Dendritic cell treated with granulocyte-macrophage colony-stimulating factor and Interleukin-4, amounts not matched to agents 40 ng/mL and 50 ng/mL, for 4 days (primary cell): ENCODE measurements around the gene SUGCT.

Experiments used
- H3K27ac Mint-ChIP-seq: one replicate; pipeline ENCODE4 v1.8.0; 2022; ENCODE audit warnings: mild to moderate bottlenecking, mixed read lengths
- H3K27me3 Mint-ChIP-seq: one replicate; pipeline ENCODE4 v1.8.0; 2022; ENCODE audit warnings: mild to moderate bottlenecking, mixed read lengths
- H3K36me3 Mint-ChIP-seq: one replicate; pipeline ENCODE4 v1.8.0; 2022; ENCODE audit warnings: low read depth, mixed read lengths
- H3K4me1 Mint-ChIP-seq: one replicate; pipeline ENCODE4 v1.8.0; 2022; ENCODE audit warnings: low read depth, mixed read lengths
- H3K4me3 Mint-ChIP-seq: one replicate; pipeline ENCODE4 v1.8.0; 2022; ENCODE audit warnings: mild to moderate bottlenecking, moderate library complexity, mixed read lengths
- H3K9me3 Mint-ChIP-seq: one replicate; pipeline ENCODE4 v1.8.0; 2022; ENCODE audit warnings: mixed read lengths
- intact Hi-C: fragments of 100-400 bp; cut with micrococcal nuclease; formaldehyde crosslinking; loops from one replicate; pipeline ENCODE4 v1.15.0; 2022

Gene SUGCT

DNA sequence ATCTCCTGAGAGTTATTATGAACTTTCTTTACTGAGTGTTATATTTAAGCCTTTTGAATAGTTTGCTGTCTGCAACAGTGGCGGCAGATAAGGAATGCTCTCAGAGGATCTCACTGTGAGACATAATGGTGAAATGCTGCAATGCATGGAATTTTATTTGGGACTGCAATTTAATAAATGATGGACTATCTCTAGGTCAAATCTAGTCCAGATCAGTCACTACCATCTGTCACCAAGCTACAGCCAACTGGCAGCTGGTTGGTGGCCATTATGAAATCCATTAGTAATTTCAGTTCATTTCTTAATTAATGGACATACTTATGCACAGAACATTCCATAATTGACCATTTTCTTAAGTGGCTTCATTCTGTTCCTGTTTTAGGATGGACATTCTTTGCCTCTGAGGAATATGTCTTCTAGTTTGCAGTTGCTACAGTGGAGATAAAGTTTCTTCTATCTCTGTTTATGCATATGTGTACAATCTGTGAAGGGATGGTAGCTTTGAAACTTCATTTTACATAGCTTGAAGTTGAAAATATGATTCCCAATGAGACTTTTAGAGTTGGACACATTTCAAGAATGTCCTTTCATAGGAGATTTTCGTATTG, 586.6 kb downstream of the SUGCT start:
- Mint-ChIP-seq H3K27ac (no peak overlapping the region), H3K9me3 (no peaks in the 10 kb centered on the region), H3K4me1 (no peaks in the 10 kb centered on the region), H3K36me3 (no peaks in the 10 kb centered on the region), H3K27me3 (no peaks in the 10 kb centered on the region), H3K4me3 (no peak overlapping the region)
- intact Hi-C loops, result no loop called here

DNA sequence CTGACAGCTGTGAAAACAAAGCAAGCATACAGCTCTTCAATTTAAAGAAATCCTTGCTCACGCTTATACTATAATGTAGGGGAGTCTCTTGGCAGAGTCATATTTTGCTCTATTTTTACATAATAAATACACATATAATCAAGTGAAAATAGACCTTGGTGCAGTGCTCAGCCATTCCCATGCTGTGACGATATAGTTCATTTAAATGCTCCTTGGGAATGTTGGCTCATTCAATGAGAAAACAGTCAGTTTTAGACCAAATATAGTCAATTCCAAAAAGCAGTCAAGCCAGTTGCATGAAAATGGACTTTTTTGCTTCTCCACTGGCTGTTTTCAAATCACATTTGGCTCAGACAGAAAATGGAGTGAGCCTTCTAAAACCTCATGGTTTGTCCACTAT, 587.4 kb downstream of the SUGCT start:
- intact Hi-C loops, result no loop called here
- Mint-ChIP-seq H3K27ac (no peak overlapping the region), H3K4me3 (no peak overlapping the region), H3K9me3 (no peaks in the 10 kb centered on the region), H3K4me1 (no peaks in the 10 kb centered on the region), H3K27me3 (no peaks in the 10 kb centered on the region), H3K36me3 (no peaks in the 10 kb centered on the region)

DNA sequence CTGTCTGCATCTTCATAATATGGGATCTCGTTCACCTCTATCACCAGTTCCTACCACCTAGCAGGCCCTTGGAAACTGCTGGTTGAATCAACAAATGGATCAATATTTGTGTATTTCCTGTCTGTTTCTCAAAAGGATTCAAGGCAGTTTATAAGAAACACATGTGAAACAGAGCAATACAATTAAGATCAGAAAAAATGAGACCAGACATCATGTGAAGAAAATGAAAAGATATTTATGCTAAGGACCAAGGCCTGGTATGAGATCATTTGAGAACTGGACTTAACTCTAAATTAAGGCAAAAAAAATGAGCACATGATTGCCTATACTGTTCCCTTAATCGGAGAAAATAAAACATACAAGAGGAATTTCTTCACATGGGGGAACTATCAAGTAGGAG, 589.0 kb downstream of the SUGCT start:
- Mint-ChIP-seq H3K4me1 (no peaks in the 10 kb centered on the region), H3K9me3 (no peaks in the 10 kb centered on the region), H3K27me3 (no peaks in the 10 kb centered on the region), H3K36me3 (no peaks in the 10 kb centered on the region), H3K4me3 (no peak overlapping the region), H3K27ac (no peak overlapping the region)
- intact Hi-C loops, result no loop called here

DNA sequence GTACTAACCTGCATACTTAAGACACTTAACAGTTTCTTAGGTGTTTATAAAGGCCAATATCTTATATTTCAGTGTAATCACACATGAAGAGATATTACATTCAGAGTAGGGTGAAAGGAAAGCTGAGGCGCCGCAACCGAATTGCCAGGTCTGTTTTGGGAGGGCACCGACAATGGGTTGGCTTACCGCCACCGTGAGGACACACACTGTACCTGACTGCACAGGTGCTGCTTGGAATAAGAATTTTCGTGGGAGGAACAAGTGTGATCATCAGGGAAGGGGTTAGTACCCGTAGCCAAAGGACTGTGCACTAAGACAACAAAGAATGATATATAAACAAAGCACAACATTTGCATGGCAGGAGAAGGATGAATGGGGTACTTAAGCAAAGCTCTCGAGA, 591.8 kb downstream of the SUGCT start:
- no peak overlapping the region for H3K27ac Mint-ChIP-seq
- H3K36me3 Mint-ChIP-seq, result no peaks in the 10 kb centered on the region
- H3K4me1 Mint-ChIP-seq, result no peaks in the 10 kb centered on the region
- intact Hi-C loops, result no loop called here
- no peaks in the 10 kb centered on the region for H3K9me3 Mint-ChIP-seq
- H3K27me3 Mint-ChIP-seq, result no peaks in the 10 kb centered on the region
- no peak overlapping the region for H3K4me3 Mint-ChIP-seq

DNA sequence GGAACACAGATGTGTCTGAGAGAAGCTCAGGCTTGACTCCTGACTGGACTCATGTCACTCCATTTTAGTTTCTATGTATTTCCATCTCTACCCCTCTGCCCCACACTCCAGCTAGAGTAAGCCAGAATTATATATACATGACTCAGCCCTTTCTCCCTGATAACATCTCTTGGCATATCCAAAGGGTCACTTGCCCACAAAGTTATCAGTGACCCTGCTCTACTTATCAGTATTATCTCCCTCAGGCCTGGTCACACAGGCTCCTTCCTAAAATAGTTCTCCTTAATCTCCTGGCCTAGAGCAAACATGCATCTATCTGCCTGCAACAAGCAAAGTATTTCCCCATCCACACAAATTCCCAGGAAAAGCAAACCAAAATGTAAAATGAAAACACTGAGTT, 598.3 kb downstream of the SUGCT start:
- Mint-ChIP-seq H3K9me3 (no peaks in the 10 kb centered on the region), H3K4me3 (no peak overlapping the region), H3K27me3 (no peaks in the 10 kb centered on the region), H3K36me3 (no peaks in the 10 kb centered on the region), H3K4me1 (no peaks in the 10 kb centered on the region), H3K27ac (no peak overlapping the region)
- intact Hi-C loops, result no loop called here

DNA sequence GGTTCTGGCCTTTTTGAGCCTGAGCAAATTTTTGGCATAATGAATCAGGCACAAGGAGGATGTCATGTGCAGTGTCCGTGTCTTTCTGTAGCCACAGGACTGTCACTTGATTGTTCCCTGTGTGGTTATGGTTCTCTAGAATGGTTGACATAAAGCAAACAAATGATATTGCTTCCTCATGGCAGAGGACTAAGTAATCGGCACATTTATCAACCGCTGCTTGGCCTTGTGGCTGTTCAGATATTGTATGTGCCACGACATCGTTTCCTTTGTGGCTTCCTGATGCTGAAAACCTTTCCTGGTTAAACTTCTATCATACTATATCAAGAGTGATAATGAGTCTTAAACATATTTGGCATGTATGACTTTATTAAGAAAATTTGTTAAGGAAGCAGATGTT, 598.8 kb downstream of the SUGCT start:
- no peaks in the 10 kb centered on the region for H3K36me3 Mint-ChIP-seq
- no peaks in the 10 kb centered on the region for H3K9me3 Mint-ChIP-seq
- H3K27ac Mint-ChIP-seq, result no peak overlapping the region
- no peaks in the 10 kb centered on the region for H3K4me1 Mint-ChIP-seq
- intact Hi-C loops, result no loop called here
- no peak overlapping the region for H3K4me3 Mint-ChIP-seq
- H3K27me3 Mint-ChIP-seq, result no peaks in the 10 kb centered on the region

DNA sequence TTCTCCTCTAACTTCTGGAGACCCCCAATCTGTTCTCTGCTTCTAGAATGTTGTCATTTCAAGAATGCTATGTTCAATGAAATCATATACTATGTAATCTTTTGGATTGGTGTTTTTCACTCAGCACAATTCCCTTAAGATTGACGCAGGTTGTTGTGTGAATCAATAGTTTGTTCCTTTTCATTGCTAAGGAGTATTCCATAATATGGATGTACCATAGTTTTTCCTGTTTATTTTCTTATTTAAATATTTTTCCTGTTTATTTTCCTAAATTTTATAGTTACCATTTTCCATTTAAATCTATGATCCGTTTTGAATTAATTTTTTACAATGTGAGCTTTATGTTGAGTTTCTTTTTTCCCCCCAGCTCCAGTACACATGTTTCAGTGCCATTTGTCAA, 604.5 kb downstream of the SUGCT start:
- H3K9me3 Mint-ChIP-seq, result no peaks in the 10 kb centered on the region
- no peak overlapping the region for H3K27ac Mint-ChIP-seq
- H3K4me1 Mint-ChIP-seq, result no peaks in the 10 kb centered on the region
- H3K4me3 Mint-ChIP-seq, result no peak overlapping the region
- H3K36me3 Mint-ChIP-seq, result no peaks in the 10 kb centered on the region
- intact Hi-C loops, result no loop called here
- H3K27me3 Mint-ChIP-seq, result no peaks in the 10 kb centered on the region

DNA sequence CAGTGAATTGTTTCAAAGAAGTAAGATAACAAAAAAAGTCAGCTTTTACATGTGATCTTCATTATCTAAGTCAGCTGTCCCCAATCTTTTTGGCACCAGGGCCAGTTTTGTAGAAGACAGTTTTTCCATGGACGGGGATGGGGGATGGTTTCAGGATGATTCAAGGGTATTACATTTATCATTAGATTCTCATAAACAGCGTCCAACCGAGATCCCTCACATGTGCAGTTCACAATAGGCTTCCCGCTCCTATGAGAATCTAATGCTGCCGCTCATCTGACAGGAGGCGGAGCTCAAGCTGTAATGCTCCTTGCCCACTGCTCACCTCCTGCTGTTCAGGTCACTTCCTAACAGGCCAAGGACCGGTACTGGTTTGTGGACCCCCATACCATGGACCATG, 607.5 kb downstream of the SUGCT start:
- no peaks in the 10 kb centered on the region for H3K27me3 Mint-ChIP-seq
- H3K4me3 Mint-ChIP-seq, result no peak overlapping the region
- H3K27ac Mint-ChIP-seq, result no peak overlapping the region
- intact Hi-C loops, result no loop called here
- H3K4me1 Mint-ChIP-seq, result no peaks in the 10 kb centered on the region
- no peaks in the 10 kb centered on the region for H3K36me3 Mint-ChIP-seq
- H3K9me3 Mint-ChIP-seq, result no peaks in the 10 kb centered on the region

DNA sequence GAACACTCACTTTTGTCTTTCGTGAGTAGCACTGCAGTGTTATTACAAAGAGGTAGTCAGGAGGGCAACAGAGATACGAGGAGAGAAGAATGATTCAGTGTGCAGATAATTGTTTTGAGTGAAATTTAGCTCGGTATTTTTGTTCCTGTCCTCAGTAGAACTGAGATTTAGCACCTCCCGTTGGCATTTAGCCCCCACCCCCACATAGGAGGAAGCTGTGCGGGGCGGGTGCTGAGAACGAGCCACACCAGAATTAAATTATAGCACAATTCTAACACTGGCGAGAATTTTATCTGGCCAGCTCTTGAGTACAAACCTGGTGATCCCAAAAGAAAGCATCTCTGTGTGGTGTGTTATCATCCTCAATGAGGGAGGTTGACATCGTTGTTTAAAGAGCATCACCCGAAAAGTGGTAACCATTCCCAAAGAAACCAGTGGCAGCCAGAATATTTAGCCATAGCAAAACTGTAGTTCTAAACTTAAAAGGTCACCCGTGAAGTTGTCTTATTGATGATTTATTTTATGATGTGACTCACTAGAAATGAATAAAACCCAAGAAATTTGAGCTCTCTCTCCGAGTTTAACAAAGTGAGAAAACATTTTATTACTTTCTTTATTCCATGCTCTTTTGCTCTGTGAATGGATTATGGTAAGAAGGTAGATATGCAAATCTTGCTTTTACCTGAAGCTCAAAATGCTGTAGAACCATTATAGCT, 612.2 kb downstream of the SUGCT start:
- Mint-ChIP-seq H3K4me3 (no peak overlapping the region), H3K4me1 (no peaks in the 10 kb centered on the region), H3K27me3 (no peaks in the 10 kb centered on the region), H3K36me3 (no peaks in the 10 kb centered on the region), H3K27ac (no peak overlapping the region), H3K9me3 (no peaks in the 10 kb centered on the region)
- intact Hi-C loops, result no loop called here

DNA sequence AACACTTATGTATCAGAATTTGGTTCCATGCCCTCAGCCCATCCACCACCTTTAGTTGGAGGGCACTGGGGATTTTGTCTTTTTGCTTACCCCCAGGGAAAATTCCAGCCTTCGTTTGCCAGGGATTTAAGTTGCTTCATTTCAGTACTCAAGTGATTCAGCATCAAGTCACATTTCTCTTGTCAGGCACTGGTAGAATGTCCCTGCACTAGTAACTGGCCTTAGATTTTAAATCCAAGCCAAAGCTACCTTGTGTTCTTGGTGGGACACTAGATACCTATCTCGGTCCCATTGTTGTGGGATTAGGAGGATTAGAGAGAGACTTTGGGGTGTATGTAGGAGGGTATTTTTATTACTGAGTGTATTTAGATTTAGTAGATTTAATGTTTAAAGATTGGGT, 613.1 kb downstream of the SUGCT start:
- H3K27ac Mint-ChIP-seq, result no peak overlapping the region
- no peaks in the 10 kb centered on the region for H3K9me3 Mint-ChIP-seq
- no peaks in the 10 kb centered on the region for H3K36me3 Mint-ChIP-seq
- no peaks in the 10 kb centered on the region for H3K27me3 Mint-ChIP-seq
- H3K4me3 Mint-ChIP-seq, result no peak overlapping the region
- intact Hi-C loops, result no loop called here
- H3K4me1 Mint-ChIP-seq, result no peaks in the 10 kb centered on the region

DNA sequence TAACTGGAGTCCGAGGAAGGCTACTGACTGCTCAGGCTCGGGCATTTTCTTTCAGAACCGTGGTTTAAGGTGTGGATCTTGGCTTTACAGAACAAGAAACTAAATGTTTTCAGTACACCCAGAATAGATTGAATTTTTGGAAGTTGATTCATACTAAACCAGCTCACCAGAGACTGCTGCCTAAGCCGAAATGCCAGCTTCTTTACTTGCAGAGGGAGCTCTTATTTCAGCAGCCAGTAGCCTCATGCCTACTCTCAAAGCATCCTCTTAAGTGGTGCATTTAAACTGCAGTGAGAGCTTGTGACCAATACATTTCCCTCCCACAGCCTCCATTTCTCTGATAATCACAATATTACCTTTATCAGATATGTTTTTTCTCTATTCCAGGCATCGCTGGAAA, 615.1 kb downstream of the SUGCT start:
- H3K4me3 Mint-ChIP-seq, result no peak overlapping the region
- no peaks in the 10 kb centered on the region for H3K36me3 Mint-ChIP-seq
- no peaks in the 10 kb centered on the region for H3K9me3 Mint-ChIP-seq
- H3K27me3 Mint-ChIP-seq, result no peaks in the 10 kb centered on the region
- no peaks in the 10 kb centered on the region for H3K4me1 Mint-ChIP-seq
- no peak overlapping the region for H3K27ac Mint-ChIP-seq
- intact Hi-C loops, result no loop called here

DNA sequence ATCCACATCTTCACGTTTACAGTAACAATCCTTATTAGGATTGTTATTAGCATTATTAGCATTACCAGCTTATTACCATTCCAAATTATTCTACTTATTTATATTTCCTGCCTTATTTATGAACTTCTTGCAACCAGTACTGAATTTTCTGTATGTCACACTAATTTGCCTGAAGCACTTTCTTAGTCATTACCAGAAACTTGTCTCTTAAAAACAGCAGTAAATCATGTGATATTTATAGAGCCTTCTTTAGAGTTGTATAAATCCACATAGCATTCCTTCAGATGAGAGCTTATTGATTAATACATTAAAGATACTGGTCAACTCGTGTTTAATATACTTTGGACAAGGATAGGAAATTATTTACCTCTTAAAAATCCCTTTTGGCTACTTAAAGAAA, 618.6 kb downstream of the SUGCT start:
- Mint-ChIP-seq H3K27ac (no peak overlapping the region), H3K36me3 (no peaks in the 10 kb centered on the region), H3K4me3 (no peak overlapping the region), H3K4me1 (no peaks in the 10 kb centered on the region), H3K27me3 (no peaks in the 10 kb centered on the region), H3K9me3 (no peaks in the 10 kb centered on the region)
- intact Hi-C loops, result no loop called here

DNA sequence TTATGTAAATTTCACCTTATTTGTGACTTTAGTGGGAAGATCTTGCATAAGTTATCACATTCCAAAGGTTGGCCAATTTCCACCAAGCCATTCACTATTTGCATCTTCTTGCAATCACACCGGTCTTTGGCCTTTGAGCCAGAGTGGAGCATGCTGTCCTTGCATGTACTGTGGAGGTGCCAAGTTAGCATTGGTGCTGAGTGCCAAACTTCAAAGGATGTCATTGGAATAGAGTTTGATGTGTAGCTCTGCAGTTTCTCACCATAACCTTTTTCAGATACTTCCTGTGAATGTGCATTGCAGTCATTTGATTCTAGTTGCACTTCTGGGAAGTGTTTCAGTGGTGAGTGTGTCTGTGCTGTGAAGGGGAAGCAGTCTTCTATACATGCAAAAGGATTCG, 620.6 kb downstream of the SUGCT start:
- no peaks in the 10 kb centered on the region for H3K27me3 Mint-ChIP-seq
- no peak overlapping the region for H3K27ac Mint-ChIP-seq
- intact Hi-C loops, result no loop called here
- no peaks in the 10 kb centered on the region for H3K4me1 Mint-ChIP-seq
- H3K9me3 Mint-ChIP-seq, result no peaks in the 10 kb centered on the region
- H3K4me3 Mint-ChIP-seq, result no peak overlapping the region
- H3K36me3 Mint-ChIP-seq, result no peaks in the 10 kb centered on the region

DNA sequence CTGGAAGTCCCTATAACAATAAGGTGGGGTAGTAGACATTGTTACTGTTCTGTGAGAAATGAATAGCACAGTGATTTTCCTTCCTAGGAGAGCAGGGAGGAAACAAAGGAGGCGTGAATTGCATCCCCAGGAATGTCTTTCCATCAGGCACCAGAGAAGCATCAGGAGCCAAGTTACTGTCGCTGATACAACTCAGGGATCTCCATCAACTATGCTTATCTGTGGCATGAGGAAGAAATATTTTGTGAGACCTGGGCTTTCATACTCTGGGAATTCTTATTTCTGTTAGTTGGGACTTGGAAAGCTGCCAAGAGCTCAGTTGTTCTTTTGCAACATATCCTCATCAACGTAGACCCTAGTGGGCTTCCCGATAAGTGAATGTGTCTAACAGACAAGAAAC, 622.3 kb downstream of the SUGCT start:
- H3K27ac Mint-ChIP-seq, result no peak overlapping the region
- no peaks in the 10 kb centered on the region for H3K36me3 Mint-ChIP-seq
- intact Hi-C loops, result no loop called here

DNA sequence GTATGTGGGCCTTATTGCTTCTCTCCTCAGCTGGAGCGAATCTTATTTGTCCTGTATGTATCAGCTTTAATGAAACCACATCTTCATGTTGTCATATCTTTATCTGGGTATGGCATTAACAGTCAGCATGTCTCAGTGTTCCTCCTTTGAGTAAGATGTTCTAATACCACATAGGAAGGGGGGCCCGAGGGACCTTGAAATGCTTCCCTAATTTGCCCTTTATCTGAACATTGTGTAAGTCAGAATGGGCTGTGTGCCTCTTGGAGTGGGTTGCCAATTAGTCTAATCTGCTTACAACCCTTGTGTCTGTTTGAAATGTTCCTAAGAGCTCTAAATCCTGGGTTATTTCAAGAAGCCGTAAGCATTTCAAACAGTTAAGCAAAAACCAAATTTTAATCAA, 623.8 kb downstream of the SUGCT start:
- Mint-ChIP-seq H3K9me3 (no peaks in the 10 kb centered on the region), H3K4me3 (no peak overlapping the region), H3K36me3 (no peaks in the 10 kb centered on the region), H3K27me3 (no peaks in the 10 kb centered on the region), H3K4me1 (no peaks in the 10 kb centered on the region), H3K27ac (no peak overlapping the region)
- intact Hi-C loops, result no loop called here

More for the DNA sequence above, 622.3 kb downstream of the SUGCT start:
- Mint-ChIP-seq H3K4me1 (no peaks in the 10 kb centered on the region), H3K27me3 (no peaks in the 10 kb centered on the region), H3K9me3 (no peaks in the 10 kb centered on the region), H3K4me3 (no peak overlapping the region)
